Colonic mucosa (tissue), 4 donors: ENCODE measurements around the gene SPTBN1. TPM values are rescaled to one million over a fixed set of nuclear protein-coding genes. Genes with fewer than 3 reads are reported as not detected.

ENCODE experiments used
- DNase-seq: peaks from one replicate; pipeline ENCODE4 v3.0.0-alpha.2; 2020
- H3K27ac ChIP-seq: fragments of 200-600 bp; one replicate; pipeline ENCODE4 v1.8.0; 2021
- H3K27me3 ChIP-seq: fragments of 200-600 bp; one replicate; pipeline ENCODE4 v1.8.0; 2021
- H3K36me3 ChIP-seq: fragments of 200-600 bp; one replicate; pipeline ENCODE4 v1.8.0; 2021
- H3K4me1 ChIP-seq: fragments of 200-600 bp; one replicate; pipeline ENCODE4 v1.8.0; 2021; ENCODE audit warnings: mild to moderate bottlenecking
- H3K4me3 ChIP-seq: fragments of 200-600 bp; one replicate; pipeline ENCODE4 v1.8.0; 2021
- H3K9ac ChIP-seq, 2 donors: one replicate each; pipeline ENCODE4 v1.7.0; 2013; ENCODE audit warnings: control low read depth in 2 of 2, low read depth in 2 of 2, low read length in 2 of 2
- H3K9me3 ChIP-seq: fragments of 200-600 bp; one replicate; pipeline ENCODE4 v1.8.0; 2021
- CTCF ChIP-seq: fragments of 200-600 bp; IDR thresholded peaks from one replicate; pipeline ENCODE4 v1.8.0; 2022; ENCODE audit warnings: antibody characterized with exemption, mild to moderate bottlenecking
- intact Hi-C: fragments of 100-400 bp; cut with DNase I; formaldehyde crosslinking; loops from one replicate; pipeline ENCODE4 v1.14.1; 2022
- total RNA-seq, 2 donors: library from RNA; stranded (reverse); fragmentation: NEBNext Ultra II Directional in 1 of 2; extraction: Animal tissue kit (Norgen Biotek cat#: 25700) in 1 of 2; gene quantifications; one replicate each; pipeline ENCODE4 v1.2.1, GENCODE V29; 2021
- donor health status: healthy.
- donor health status: DM: no; HTN: no; CAD: no.
- donor health status: DM: no; HTN: no; CAD: no.

SPTBN1 gene
- total RNA-seq, 2 donors from 2014 or later, result 325 to 338 TPM

GRCh38 chr2:54675738-54676137 is 219.6 kb downstream of the SPTBN1 start:
- Histone ChIP-seq H3K9me3 (no peaks in the 10 kb centered on the region), H3K4me3 (no peak overlapping the region), H3K9ac (no peak overlapping the region), H3K27ac (no peak overlapping the region), H3K27me3 (no peaks in the 10 kb centered on the region), H3K36me3 (no peaks in the 10 kb centered on the region), H3K4me1 (no peaks in the 10 kb centered on the region)
- TF ChIP-seq CTCF, result no peak
- DNase-seq, result no peak
- intact Hi-C loops, result no loop called here

- no peak for TF ChIP-seq CTCF
- Histone ChIP-seq H3K27ac (no peak overlapping the region), H3K4me3 (no peak overlapping the region), H3K4me1 (no peaks in the 10 kb centered on the region), H3K36me3 (no peaks in the 10 kb centered on the region), H3K27me3 (no peaks in the 10 kb centered on the region), H3K9ac (no peak overlapping the region), H3K9me3 (no peaks in the 10 kb centered on the region)
- no peak for DNase-seq
- intact Hi-C loops, result no loop called here
These were observed 220.5 kb downstream of the SPTBN1 start for GRCh38 chr2:54676656-54677055.

GRCh38 chr2:54677476-54678265 is 221.5 kb downstream of the SPTBN1 start:
- H3K9ac ChIP-seq, result no peak overlapping the region
- no peaks in the 10 kb centered on the region for H3K36me3 ChIP-seq
- H3K9me3 ChIP-seq, result no peaks in the 10 kb centered on the region
- no peak for TF ChIP-seq CTCF
- no peaks in the 10 kb centered on the region for H3K27me3 ChIP-seq
- no peak for DNase-seq
- no peaks in the 10 kb centered on the region for H3K4me1 ChIP-seq
- intact Hi-C loops, result no loop called here
- no peak overlapping the region for H3K27ac ChIP-seq
- no peak overlapping the region for H3K4me3 ChIP-seq

GRCh38 chr2:54678719-54679118 is 222.6 kb downstream of the SPTBN1 start:
- Histone ChIP-seq H3K27me3 (no peaks in the 10 kb centered on the region), H3K36me3 (no peaks in the 10 kb centered on the region), H3K9me3 (no peaks in the 10 kb centered on the region), H3K27ac (no peak overlapping the region), H3K4me1 (no peaks in the 10 kb centered on the region), H3K9ac (no peak overlapping the region), H3K4me3 (no peak overlapping the region)
- no peak for TF ChIP-seq CTCF
- no peak for DNase-seq
- intact Hi-C loops, result no loop called here

GRCh38 chr2:54680397-54681041 is 224.4 kb downstream of the SPTBN1 start:
- H3K9me3 ChIP-seq, result no peaks in the 10 kb centered on the region
- no peaks in the 10 kb centered on the region for H3K36me3 ChIP-seq
- no peak overlapping the region for H3K27ac ChIP-seq
- H3K4me1 ChIP-seq, result no peaks in the 10 kb centered on the region
- DNase-seq, result no peak
- H3K4me3 ChIP-seq, result no peak overlapping the region
- no peak for TF ChIP-seq CTCF
- H3K27me3 ChIP-seq, result no peaks in the 10 kb centered on the region
- intact Hi-C loops, result no loop called here
- no peak overlapping the region for H3K9ac ChIP-seq
